HG03558 (cell line): ENCODE measurements around the gene RGS3.

ENCODE experiments used
- ATAC-seq: cut with Tn5 transposase; IDR thresholded peaks from one replicate; pipeline ENCODE4 v1.9.1; 2021; ENCODE audit warnings: moderate number of reproducible peaks; ENCODE audit not compliant: unreplicated experiment; ENCODE audit errors: extremely low read depth

RGS3 gene

DNA sequence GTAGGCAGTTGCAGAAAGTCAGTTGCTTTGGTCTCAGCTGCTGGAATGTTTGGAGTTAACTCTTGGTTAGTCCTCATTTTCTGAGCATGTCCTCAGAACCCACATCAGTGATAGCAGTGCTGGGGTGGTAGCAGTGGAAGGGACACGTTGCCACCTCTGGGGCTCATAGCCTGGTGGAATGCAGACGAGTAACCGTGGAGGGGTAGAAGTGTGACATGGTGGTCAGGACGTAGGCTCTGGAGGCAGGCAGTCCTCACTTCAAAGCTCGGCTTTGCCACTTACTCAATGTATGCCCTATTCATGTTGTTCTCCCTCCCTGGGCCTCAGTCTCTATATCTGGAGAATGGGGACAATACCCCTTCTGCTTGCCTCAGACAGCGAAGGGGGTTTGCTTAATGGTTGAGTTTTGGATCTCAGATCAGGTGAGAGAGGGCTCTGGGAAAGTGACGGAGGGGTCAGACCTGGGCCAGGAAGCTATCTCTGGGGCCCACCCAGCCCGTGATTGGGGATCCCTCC, 62.8 kb downstream of the RGS3 start:
- ATAC-seq: no peak

DNA sequence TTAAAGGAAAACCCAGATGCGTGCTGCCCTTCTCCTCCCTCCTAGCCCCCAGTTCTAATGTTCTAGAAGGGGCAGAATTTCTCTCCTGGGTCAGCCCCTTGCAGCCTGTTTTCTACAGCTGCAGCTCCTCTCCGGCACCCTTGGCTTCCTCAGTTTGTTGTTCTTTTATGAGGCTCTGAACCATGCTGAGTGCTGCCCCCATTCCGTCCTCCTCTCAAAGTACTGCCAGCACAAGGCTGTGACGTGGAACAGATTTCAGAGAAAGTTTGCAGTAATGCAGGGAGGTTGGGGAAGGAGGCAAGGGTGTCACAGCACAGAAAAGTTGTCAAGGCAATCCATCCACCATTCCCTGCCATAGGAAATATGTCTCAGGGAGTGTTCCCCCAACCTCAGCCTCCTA, 63.3 kb downstream of the RGS3 start:
- no peak for ATAC-seq

DNA sequence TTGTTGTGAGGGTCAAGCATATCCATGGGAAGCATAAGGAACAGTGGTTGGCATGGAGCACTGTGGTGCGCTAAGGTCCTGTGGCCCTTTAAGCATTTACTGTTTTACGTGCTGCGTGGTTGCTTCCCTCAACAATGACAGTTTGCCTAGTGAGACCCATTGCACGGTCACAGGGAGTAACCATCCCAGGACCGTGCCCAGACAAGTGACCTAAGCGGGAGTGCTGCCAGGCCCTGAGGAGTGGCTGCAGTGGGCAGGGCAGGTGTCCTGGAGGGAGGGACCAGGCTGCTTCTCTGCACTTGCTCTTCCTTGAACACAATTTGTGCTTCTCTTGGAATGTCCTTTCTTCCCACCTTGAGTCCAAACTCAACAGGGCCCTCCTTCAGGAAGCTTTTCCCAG, 64.6 kb downstream of the RGS3 start:
- ATAC-seq: no peak

DNA sequence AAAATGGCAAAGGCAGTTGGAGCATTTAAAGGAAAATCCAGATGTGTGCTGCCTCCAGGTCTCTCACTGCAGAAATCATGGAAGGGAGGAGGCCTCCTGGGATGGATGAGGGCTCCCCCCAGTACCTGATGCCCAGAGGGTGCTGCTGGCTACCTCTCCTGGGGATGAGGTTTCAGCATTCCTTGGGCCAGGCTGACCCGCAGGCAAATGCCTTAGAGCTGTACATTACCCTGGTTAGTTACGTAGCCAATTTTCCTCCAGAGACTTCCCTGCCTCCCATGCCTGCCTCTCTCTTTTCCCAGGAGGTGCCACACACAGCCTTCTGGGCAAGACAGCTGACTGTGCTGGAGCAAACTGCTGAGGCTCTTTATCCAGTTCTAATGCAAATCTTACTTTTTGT, 65.3 kb downstream of the RGS3 start:
- ATAC-seq: no peak

DNA sequence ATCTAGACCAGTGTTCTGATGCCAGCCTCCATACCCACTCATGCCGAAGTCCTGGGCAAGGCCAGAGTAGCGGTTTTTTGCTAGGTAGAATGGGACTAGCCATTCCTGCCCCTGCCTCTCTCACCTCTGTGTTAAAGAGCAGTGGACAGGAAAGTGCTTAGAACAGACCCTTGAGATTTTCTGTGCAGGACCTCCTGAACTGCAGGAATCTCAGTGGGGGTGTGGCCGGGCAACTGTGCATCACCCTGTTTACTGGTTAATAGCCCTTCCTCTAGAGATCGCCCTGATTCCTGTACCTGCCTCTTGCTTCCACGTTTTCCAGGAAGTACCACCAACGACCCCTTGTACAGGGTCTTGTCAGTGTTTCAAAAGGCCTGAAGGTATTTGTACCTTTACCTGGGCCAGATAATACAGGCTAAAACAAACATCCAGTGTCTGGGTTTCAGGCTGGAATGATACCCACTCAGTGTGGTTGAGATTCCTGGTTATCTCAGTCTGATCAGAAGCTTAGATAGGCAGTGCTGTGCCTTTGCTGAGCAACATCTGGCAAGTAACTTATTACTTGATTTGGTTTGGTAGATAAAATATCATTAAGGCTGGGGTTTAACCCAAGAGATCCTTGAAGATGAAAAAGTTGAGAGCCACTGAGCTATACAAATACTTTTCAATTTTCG, 65.9 kb downstream of the RGS3 start:
- ATAC-seq: no peak

DNA sequence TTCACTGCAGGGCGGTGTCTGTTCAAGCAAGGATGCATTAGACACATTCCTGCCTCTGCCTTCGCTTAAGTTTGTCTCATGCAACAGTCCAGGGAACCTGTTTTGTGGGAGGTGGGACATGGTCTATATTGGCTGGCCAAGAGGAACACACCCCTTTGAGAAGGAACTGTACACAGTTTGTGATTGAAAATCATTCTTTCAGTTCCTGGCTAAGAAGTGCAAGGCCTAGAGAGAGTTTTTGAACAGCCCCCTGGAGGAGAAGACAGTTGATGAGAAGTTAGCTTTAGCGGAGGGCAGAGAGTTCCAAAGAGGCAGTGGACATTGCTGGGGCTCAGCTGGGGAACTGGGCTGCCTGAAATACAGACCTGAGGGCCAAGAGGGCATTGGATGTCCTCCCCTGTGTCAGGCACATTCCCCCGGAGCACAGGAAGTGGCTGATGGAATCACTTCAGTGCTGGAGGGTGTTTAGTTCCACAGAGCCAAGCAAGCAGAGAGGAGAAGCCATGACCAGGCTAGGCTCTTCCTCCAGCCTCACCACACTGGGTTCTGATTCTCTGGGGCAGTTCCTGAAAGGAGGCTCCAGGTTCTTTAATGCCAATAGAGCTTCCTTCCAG, 66.6 kb downstream of the RGS3 start:
- ATAC-seq: no peak

DNA sequence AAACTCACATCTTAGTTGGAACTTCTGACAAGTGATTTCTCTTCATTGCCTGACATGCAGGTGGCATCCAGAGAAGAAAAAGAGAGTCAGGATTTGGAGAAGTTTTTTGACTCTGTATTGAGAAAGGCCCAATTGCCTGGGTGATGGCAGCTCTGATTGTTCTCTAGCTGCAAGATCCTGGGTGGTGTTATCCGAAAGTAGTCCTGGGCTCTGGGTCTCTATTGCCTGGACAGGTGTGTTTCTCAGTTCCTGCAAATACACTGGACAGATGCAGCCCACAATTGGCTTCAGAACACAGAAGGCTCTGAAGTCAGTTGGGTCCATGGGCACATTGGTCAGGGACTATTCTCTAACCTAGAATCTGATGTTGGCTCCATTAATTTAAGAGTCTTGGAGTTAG, 67.4 kb downstream of the RGS3 start:
- ATAC-seq: no peak

DNA sequence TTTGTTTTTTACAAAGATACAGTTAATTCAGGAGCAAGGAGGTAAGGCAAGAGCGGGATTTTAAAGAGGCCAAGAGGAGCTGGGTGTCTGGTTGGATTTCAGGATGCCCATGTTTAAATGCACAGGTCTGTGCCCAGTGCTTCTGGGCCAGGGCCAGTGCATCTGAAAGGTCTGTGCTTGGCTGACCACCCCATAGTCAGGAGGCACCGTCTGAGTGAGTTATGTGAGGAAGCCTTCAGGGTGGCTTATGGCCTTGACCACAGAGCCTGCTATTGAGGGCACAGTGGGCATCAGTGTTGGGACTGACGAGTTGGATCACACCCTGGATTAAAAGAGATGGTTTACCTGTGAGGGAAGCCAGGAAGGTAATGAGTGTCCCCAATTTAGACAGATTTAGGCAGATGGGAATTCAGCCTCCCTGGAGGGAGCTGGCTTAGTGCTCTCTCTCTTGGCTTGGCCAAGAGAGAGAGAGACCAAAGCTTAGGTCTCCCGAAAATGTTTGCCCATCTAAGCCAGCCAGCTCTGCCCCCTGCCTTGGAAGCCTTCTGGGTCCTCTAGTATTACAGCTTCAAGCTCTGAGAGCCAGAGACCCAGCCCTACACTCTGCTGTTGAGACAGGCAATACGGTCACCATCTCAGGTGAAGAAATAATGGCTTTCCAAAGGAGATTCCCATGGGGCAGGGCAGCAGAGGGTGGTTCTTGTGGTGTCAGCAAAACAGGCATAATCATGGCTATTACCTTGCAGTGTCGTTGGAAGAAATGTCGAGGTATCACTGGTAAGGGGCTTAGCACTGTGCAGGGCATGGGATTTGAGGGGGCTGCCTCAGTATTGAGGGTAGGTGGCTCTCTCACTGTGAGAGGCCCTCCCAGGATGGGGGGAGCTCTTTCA, 68.6 kb downstream of the RGS3 start:
- ATAC-seq: no peak

DNA sequence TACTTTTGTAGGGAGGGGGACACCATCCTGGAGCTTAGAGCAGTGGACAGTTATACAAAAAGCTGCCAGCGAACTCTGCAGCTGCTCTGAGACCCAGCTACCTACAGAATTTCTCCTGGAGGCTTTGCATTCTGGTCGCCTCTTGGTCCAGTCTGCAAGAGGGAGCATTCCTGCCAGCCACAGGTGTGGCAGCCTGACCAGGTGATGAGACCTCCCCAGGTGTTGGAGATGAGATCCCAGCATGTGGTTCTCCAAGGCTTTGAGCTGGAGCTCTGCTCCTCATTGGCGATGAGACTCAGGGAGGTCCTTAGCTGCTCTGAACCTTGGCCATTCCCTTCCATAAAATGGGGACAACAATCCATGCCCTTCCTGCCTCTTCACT, 69.3 kb downstream of the RGS3 start:
- ATAC-seq: no peak

DNA sequence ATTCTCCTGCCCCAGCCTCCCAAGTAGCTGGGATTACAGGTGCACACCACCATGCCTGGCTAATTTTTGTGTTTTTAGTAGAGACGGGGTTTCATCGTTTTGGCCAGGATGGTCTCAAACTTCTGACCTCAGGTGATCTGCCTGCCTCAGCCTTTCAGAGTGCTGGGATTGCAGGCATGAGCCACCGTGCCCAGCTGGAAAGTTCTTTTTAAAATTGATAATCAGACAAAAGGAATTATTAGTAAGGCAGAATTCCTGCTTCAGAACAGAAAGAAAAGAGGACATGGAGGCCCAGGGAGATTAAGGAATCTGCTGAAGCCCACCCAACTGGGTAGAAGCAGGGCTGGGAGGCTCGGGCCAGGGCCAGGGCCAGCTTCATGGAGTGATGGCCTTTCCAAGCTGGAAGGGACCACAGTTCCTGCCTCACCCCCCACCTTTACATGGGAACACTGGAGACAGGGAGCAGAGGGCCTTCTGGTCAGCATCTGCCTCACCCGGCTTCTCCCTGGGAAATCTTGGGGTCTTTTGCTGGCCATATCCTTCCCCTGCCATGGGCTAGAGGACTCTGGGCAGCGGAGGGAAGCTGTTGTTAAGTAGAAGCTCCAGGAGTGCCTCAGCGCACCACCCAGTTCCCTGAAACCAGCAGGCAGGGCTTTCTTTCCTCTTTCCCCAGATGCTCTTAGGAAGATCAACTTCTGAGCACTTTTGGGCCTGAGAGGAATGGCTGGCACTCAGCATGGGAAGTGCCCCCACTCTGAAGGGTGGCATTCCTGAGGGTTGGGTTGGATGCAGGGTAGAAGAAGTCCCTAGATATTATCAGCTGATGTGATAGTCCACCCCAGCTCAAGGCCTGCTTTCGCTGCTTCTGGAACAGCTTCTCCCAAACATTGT, 70.1 kb downstream of the RGS3 start:
- no peak for ATAC-seq

DNA sequence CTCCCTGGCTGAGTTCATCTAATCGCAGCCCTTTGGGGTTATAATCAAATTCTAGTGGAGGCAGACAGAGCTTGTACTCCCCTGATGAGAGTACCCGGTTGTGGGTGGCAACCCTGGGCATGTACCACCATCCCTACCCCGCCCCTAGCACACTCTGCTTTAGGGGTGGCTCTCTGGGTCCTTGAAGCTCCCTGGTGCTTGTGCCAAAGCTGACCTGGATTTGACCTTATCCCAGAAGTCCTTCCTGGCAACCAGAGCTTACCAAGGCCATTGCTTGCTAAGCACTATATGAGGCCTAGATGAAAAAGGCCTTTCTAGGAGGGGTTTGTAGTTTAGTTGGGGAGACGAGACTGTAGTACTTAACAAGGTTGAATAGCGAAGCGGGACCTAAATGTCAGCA, 72.2 kb downstream of the RGS3 start:
- no peak for ATAC-seq

DNA sequence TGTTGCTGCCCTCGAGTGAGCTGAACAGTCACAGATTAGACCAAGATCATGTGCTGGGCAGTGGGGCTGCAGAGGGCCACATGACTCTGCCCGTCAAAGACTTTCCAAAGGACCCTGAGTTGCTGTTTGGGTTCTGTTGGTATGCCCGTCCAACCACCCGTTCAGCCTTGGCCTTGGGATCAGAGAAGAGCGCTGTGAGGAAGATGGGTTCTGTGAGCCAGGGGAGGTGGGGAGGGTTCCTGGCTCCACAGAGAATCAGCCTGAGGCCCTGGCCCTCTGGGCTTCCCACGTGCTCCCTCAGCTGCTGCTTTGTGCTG, 72.6 kb downstream of the RGS3 start:
- ATAC-seq: no peak

DNA sequence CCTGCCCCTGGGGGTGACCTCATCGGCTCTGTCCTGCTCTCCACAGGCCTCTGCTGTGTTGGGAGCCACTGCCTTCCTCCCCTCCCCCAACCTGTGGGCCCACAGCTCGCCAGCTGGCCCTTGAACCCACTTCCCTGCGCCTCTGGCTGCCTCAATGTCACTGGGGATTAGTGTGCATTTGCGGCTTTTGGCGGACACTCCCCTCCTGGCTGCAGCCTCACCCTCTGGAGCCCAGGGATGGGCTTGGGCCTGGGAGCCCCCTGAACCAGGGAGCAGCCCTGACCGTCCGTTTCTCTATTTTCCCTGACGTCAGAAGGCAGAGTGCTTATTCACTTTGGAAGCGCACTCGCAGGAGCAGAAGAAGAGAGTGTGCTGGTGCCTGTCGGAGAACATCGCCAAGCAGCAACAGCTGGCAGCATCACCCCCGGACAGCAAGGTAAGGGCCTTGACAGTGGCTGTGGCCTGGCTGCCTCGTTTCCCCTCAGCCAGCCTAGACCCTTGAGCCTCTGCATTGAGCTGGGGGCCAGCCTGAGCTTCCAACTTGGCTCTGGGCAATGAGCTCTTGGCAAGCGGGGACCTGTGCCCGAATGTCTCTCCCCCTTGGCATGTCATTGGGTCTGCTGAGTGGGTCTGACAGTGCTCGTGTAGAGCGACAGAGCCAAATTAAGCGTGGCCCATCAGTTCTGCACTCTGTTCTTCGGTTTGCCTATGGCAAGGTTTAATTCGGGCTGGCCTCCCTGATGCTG, 73.1 kb downstream of the RGS3 start:
- no peak for ATAC-seq

DNA sequence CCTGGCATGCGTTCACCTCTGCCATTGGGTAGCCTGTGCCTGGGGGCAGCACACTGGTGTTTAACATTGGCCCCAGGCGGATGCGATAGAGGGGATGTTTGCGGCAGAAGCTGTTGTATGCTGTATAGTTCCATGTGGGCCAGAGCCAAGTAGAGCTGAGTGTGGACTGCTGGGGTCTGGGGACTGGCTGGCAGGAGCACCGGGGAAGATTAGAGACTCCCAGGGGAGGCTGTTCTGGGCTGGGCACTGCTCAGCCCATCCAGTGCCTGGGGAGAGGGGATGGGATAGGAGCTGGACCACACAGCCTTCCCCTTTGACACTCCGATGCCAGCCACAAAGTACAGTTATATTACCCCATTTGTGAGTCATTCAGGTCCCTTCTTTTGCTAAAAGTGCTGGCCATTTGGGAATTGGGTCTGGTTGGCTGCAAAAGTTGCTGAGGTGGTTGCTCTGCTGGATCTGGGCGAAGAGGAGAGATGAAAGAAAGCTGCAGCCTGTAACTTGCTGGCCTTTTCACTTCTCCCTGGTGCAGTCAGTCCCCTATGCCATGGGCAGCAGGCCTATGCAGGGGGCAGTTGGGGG, 73.8 kb downstream of the RGS3 start:
- ATAC-seq: no peak

DNA sequence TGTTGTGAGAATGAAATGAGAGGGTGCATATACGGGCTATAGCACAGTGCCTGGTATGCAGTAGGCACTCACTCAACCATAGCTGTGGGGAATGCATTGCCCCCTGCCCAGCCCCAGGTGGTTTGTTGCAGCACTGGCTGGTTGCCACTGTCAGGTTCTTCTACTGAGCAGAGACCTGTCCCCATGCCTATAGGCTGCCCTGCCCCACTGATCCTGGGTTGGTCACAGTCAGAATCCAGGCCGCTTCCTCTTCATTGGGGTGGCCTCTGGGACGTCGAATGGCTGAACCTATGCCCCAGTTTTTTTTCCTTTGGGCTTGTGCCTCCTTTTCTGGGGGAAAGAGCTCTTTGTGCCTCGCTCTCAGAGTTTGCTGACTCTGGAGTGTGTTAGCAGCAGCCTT, 74.6 kb downstream of the RGS3 start:
- no peak for ATAC-seq

DNA sequence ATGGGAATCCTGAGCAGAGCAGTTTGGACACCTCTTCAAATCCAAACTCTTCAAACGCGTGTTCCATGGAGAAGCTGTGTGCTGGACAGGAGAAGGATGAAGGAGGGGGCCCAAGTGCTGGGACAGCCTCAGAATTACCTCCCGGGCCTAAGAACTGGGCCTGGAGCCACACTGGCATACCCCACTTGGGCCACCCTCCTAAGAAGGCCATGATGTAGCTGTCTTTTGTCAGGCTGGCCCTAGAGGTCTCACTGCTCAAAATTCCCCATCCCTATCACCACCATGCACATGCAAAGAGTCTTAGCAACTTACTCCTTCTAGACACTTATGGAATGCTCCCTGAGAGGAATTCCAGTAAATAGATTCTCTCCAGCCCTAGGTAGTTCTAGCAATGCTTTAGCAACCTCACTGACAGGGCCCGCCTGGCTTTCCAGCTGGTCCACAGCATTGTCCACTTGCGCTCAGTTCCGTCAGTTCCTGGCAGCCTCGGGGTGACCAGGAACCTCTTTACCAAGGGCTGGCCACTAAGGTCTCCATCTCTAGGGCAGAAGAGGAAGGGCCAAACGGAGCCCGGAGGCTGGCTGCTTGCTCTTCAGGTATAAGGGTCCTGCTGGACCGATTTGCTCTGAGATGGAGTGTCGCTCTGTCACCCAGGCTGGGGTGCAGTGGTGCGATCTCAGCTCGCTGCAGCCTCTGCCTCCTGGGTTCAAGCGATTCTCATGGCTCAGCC, 75.3 kb downstream of the RGS3 start:
- no peak for ATAC-seq

DNA sequence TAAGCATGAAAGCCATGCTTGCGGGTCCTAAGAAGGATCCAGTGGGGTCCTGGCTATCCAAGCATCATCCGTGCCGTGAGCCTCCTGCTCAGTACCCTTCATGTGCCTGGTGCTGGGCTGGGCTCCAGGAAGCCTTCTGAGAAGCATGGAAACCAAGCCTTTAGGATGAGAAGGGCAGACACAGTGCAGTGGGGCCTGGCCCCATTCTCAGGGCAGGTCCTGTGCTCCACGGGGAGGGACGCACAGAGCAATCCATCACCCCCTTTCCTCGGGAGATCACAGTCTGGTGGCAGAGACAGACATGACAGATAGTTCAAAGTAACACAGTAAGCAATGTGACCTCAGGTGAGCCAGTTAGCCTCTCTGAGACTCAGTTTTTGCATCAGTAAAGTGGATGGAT, 76.9 kb downstream of the RGS3 start:
- no peak for ATAC-seq

DNA sequence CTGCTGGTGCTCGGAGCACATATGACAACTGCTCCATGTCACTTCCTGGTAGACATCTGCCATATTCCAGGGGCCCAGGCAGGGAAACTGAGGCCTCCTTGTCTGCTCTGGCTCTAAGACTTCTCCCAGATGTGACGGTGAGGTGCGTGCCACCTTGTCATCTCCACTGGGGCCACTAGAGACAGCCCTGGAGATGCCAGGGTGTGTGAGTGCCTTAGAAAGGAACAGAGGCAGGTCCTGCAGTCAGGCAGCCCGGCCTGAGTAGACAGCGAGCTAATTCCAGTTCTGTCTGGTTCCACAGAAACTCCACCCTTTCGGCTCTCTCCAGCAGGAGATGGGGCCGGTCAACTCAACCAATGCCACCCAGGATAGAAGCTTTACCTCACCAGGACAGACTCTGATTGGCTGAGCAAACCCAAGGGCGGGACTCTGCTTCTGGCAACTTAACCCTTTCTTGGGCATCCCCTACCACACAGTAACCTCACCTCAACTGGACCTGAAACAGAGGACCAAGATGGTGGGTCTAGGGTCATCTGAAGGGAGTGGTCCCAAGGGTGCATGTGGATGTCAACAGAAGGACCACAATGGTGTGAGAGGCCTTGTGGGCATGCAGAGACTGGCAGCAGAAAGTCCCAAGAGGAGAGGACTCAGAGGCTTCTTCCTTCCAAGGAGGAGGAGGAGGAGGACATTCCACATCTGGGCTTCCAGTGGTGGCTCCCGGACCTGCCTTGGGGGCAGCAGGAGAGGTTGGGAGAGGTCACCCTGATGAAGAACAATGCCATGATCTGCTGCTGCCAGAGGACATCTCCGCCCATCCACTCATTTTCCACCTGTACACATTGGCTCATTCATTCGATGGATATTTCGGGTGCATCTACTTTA, 77.7 kb downstream of the RGS3 start:
- no peak for ATAC-seq
